GM19043 (cell line): ENCODE measurements around the gene IPO7.

Source experiments
- ATAC-seq: cut with Tn5 transposase; IDR thresholded peaks from one replicate; pipeline ENCODE4 v1.9.1; 2021; ENCODE audit warnings: low read depth; ENCODE audit not compliant: unreplicated experiment

The IPO7 gene

GRCh38 chr11:9489080-9489765 lies 104.8 kb downstream of the IPO7 start:
- ATAC-seq = no peak

- no peak for ATAC-seq
Measured at GRCh38 chr11:9490376-9490775, 105.9 kb downstream of the IPO7 start.

- no peak for ATAC-seq
Measured at GRCh38 chr11:9493492-9493891, 109.0 kb downstream of the IPO7 start.

GRCh38 chr11:9494316-9494715 lies 109.9 kb downstream of the IPO7 start:
- ATAC-seq = no peak

GRCh38 chr11:9495803-9496514 lies 111.5 kb downstream of the IPO7 start:
- ATAC-seq = no peak
